Hematopoietic multipotent progenitor cell (in vitro differentiated cells): ENCODE measurements around the gene BMERB1. TPM values are rescaled to one million over a fixed set of nuclear protein-coding genes. Genes with fewer than 3 reads are reported as not detected.

ENCODE experiments used
- total RNA-seq: library from RNA; depleted of rRNA; stranded (reverse); fragments of >200 nt; gene quantifications from one replicate; pipeline ENCODE4 v1.2.3, GENCODE V29; 2012

The BMERB1 gene
- total RNA-seq, 1 donor, result 15.1 TPM

Other genes starting within 250 kb of the BMERB1 start
- gene NPIPA5, start 56.3 kb upstream of the BMERB1 start, total RNA-seq, result 1.3 TPM
- 13.5 TPM for gene MPV17L, start 38.8 kb upstream of the BMERB1 start, total RNA-seq
- gene MARF1, start 208.6 kb downstream of the BMERB1 start, total RNA-seq, result 25.0 TPM
- gene NDE1, start 215.7 kb downstream of the BMERB1 start, total RNA-seq, result 39.3 TPM